Endometrial microvascular endothelial cells (primary cell): ENCODE measurements around the gene ADSL. TPM values are rescaled to one million over a fixed set of nuclear protein-coding genes. Genes with fewer than 3 reads are reported as not detected.

Experiments used
- in situ Hi-C: cut with HindIII; loops from 2 replicates; pipeline ENCODE4 v1.10.0; 2017; ENCODE audit warnings: low sequenced_read_pairs, low pct_unique_long_range_greater_than_20kb; ENCODE audit errors: inconsistent ontology term
- total RNA-seq: library from RNA; depleted of rRNA; stranded (reverse); fragments of >200 nt; gene quantifications from one replicate; pipeline ENCODE4 v1.2.3, GENCODE V29; 2015; ENCODE audit errors: inconsistent ontology term

Gene ADSL
- total RNA-seq, 1 donor from 2014 or later = 209 TPM

DNA sequence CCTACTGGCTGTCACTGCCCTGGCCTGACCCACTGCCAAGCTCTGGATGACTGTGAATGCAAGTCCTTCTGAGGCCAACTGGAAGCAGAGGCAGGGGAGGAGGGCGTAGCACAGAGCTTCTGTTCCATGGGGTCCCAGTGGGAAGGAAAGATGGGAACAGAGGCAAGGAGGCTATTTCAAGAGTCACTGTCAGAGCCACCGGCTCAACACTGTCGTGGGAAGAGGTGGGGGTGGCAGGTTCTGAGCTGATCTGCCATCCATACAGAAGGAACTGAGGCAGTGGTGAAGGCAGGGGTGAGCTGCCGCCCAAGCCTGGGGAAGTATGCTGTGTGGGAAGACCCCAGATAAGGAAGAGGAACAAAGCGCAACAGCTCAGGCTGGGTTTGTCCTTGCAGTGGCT, 78.8 kb downstream of the ADSL start:
- in situ Hi-C loops = no loop called here

DNA sequence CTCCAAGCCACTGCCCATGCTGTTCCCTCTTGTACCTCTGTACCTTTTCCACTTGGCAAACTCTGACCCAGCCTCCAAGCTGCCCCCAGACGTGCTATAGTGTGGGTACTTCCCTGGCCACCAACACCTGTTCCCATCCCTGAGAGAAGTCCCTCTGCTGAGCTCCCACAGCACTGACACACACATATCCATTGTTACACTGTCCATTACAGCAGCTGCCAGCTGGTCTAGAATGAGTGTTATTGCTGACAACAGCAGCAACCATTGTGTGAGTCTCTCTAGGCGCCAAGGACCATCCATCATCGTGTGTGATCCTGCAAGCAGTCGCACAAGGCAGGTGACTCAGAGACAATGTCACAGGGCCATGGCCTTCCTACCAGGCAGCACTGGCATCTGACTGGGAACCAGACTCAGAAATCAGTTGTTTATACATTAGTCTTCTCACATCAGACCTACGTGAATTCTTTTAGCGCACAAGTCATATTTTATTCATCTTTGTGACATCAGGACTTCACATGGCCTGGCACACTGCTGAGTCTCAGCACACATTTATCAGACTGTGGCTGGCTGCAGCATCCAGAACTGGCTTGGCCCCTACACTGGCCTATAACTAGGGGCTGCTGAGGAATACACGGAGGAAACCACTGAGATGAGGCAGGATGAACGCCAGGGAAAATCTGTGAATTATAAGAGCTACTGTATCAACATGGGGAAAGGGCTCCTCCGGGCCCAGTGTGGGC, 80.5 kb downstream of the ADSL start:
- in situ Hi-C loops = no loop called here

DNA sequence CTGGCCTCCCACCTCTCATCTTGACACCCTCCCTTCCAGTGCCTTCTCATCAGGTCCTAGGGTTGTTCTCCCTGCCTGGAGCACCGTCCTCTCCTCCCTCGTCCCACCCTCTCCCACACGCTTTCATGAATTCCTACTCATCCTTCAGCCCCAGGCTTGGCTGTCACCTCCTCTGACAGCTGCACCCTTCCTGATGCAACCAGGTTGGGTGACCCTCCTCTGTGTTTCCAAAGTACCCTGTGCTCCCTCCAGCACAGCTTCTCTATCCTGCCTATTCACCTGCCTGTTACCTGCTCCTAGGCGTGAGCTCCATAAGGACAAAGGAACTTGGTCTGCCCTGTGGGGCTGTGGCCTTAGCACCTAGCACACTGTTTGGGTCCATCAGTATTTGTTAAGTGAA, 82.5 kb downstream of the ADSL start:
- in situ Hi-C loops = no loop called here

DNA sequence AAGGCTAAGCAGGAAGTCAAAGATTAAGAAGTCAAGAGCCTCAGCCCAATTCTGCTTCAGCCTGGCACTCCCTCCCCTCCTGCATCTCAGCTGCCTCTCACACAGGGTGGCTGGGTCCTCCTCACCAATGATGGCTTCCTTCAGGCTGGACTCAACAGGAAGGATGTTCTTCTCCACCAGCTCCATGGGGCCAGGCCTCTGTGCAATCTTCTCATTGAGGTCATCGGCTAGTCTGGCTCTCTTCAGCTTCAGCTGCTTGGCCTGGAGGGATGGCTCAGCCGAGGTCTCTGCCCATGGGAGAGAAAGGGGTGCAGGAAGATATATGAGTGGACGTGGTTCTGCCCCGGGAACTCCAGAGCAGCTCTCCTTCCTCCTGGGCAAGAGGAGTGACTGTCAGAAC, 83.2 kb downstream of the ADSL start:
- in situ Hi-C loops = no loop called here

DNA sequence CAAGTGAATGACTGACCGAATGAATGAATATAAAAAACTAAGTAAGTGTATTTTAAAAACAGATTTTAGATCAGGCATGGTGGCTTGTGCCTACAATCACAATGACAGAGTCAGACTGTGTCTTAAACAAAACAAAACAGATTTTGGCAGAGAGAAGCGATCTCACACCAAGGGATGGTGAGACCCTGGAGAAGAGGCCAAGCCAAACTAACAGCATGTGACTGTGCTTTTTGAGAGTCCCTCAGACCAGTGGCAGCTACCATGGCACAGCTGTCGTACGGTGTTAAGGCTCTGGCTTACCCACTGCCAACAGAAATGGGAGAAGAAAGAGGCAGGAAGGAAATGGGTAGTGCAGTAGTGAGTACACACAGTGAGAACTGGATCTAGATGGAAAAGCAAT, 84.7 kb downstream of the ADSL start:
- in situ Hi-C loops = loop anchor here (10.0 kb wide), 2 partner anchors 84 to 214 kb away; no protein-coding TSS in a partner anchor

DNA sequence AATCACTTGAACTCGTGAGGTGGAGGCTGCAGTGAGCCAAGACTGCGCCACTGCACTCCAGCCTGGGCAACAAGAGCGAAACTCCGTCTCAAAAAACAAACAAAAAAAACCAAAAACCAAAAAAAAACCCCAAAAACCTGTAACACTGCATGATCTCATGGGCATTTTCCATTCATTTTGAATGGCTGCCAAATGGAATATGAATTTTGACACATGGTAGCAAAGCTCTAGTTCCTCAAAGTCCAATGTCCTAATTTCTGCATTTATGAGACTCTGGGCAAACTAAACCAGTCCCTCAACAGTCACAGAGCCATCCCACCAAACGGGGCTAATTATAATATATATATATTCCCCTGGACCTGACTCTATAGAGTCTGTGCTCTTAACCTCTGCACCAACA, 85.9 kb downstream of the ADSL start:
- in situ Hi-C loops = loop anchor here (10.0 kb wide), 2 partner anchors 83 to 213 kb away; no protein-coding TSS in a partner anchor

DNA sequence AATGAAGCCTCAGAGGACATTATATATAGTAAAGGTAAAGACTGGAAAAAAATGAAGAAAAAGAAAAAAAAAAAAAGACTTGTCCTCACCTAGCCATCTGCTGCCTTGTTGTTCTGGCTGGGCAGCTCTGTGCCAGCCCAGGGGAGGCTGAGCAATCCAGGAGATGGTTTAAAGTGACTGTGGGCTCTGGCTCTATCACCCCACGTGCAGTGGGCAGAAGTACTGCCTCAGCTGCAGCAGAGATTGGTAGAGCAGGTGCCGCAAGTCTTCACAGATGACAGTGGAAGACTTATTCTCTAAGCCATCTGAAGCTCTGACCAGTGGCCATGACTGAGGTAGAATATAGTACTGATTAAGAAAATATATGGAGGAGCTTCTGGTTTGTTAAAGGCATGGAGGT, 86.3 kb downstream of the ADSL start:
- in situ Hi-C loops = loop anchor here (10.0 kb wide), 2 partner anchors 82 to 212 kb away; no protein-coding TSS in a partner anchor

DNA sequence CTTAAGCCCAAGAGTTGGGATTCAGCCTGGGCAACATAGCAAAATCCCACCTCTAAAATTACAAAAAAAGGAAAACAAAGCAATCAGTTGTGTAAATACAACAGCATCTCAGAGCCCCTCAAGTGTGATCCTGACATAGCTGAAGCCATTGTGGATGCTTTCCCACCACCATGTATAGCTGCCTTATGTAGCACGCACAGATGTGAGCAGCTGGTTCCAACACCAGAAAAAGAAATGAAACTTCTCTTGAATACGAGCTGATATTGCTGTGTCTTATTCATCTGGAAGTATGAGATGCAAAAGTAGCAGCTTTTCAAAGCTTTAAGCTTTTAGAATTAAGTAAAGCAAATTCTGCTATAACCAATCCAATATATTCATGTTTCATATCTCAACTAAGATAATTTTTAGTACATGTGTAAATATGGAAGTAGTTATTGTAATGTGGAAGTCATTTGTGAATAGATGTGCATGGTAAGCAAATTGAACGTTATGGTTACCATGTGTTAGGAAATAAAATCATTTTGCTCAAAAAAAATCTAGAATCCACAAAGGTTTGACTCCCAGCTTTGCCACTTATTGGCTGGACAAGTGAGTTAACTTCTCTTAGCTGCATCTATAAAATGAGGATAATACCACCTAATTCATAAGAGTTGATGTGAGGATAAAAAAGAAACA, 87.3 kb downstream of the ADSL start:
- in situ Hi-C loops = loop anchor here (10.0 kb wide), 2 partner anchors 81 to 211 kb away; no protein-coding TSS in a partner anchor

DNA sequence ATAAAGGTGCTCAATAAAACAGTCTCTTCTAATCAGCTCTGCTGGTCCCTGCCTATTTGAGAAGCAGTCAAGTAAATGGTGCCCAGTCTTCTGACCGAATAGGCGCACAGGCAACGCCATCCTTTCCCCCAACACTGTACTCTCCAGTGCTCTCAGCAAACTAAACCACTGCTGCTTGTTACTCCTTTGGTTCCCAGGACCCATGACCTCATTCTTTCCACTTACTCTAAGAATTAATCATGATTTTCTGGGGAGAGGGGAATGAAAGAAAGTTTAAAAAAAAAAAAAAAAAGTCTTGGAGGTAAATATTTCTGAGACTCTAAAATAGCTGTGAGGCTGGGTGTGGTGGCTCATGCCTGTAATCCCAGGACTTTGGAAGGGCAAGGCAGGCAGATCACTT, 87.8 kb downstream of the ADSL start:
- in situ Hi-C loops = loop anchor here (10.0 kb wide), 2 partner anchors 81 to 211 kb away; no protein-coding TSS in a partner anchor

DNA sequence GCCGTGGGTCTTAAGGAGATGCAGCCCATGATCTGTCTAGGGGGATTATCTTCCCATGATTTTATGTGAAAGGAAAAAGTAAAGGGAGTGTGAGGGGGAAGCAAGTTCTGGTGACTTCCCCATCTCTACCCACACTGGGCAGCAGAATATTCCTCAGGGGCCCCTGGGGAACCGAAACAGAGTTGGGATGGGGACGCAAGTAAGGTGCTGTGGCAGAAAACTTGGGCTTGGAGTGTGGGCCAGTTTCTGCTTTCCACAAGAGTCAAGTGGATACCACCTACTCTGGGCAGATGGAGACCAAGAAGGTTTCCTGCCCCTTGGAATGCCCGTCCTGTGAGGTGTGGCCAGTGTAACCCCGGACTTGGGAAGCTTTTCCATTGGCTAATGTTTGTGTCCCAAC, 88.4 kb downstream of the ADSL start:
- in situ Hi-C loops = loop anchor here (10.0 kb wide), 2 partner anchors 80 to 210 kb away; no protein-coding TSS in a partner anchor

DNA sequence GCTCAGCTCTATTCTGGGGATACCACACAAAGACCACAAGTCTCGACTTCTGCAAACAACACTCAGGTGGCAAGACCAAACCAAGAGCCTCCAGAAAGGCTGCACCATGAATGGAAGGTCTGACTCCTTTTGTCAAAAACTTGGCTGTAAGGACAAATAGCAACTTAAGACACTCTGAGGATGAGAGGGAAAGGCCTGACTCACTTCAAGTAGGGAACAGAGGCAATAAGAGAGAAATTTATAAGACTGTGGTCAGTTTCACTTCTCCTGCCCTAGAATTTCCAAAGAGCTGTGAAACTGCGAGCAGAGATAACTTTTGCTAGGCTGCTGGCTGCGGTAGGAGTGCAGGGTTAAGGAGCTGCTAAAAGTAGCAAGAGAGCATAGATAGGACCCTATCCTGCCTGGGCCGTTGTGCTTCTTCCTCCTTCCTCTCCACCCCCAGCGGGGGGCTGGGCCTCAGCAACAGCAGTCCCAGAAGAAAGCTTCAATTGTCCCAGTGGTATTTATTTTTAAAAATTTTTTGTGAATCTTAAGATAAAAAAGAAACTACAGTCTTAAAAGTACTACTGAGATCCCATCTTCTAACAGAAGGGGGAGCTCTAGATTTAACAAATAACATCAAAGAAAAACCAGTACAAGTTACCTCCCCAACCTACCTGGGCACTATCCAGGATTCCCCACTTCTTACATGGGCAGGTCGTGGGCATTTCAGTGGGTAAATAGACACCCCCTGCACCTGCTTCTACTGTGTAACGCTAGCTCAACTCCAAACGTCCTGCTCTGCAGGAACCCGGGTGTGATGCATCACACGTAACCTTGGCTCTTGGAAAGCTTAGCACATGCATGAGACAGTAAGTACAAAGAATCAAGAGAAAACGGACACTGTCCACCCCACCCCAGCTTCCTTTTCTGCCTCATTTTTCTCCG, 90.5 kb downstream of the ADSL start:
- in situ Hi-C loops = loop anchor here (10.0 kb wide), 2 partner anchors 78 to 208 kb away; no protein-coding TSS in a partner anchor

Other genes with a start within 250 kb of the ADSL start
- gene TNRC6B, start 168.6 kb upstream of the ADSL start, total RNA-seq = 31.3 TPM
- 40.0 TPM for gene SGSM3, start 24.1 kb downstream of the ADSL start, total RNA-seq